GM19455 (cell line): ENCODE results near the gene SLC2A4RG.
"Not testable (repeated sequence)": the region's sequence is repeated elsewhere in the genome, so short reads cannot be mapped to it uniquely, and the experiment has no call there.

Experiments used
- ATAC-seq: cut with Tn5 transposase; IDR thresholded peaks from one replicate; pipeline ENCODE4 v1.9.1; 2021; ENCODE audit not compliant: unreplicated experiment

Gene SLC2A4RG

GRCh38 chr20:63775096-63775978 is 35.8 kb downstream of the SLC2A4RG start:
- ATAC-seq, result no peak

- not testable (repeated sequence) for ATAC-seq
Observed at GRCh38 chr20:63776875-63777274, 37.3 kb downstream of the SLC2A4RG start.

DNA sequence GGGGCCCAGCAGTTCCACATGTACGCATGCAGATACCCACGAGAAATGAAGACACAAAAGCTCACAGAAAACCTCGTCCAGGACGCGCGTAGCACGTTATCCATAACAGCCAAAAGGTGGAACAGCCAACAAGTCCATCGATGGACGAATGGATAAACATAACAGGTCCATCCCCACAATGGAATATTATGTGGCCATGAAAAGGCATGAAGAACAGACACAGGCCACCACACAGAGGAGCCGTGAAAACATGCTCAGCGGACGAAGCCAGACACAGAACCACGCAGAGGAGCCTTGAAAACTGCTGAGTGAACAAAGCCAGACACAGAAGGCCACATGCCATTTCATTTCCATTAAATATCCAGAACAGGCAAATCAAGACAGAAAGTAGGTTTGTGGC is 38.0 kb downstream of the SLC2A4RG start:
- ATAC-seq, result no peak

DNA sequence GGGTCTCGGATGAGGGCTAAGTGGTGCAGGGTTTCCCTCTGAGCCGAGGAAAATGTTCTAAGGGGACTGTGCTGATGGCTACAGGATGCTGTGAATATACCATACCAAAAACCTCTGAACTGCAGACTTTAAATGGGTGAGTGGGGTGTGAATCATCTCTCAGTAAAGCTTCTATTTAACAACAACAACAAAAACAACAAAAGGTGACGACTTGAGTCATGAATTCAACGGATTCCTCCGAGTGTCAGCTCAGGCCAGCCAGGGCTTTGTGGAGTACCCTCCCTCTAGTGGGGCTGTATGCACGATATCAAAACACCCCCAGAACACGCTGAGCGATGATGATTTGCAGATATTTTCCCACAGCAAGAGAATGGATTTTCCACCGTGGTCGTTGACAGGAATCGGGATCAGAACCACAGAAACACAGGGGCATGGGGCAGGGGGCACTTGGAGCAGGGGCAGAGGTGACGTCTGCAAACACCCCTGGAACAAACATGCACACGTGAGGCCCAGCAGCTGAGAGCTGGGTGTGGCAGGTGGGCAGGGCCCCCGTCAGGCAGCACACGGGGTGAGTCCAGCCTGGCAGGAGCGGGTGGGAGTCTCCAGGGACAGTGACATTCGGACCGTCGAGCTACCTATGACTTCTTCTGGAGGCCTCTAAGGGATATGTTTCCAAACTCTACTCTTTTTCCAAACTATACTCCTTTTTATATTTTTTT is 38.6 kb downstream of the SLC2A4RG start:
- ATAC-seq, result no peak

DNA sequence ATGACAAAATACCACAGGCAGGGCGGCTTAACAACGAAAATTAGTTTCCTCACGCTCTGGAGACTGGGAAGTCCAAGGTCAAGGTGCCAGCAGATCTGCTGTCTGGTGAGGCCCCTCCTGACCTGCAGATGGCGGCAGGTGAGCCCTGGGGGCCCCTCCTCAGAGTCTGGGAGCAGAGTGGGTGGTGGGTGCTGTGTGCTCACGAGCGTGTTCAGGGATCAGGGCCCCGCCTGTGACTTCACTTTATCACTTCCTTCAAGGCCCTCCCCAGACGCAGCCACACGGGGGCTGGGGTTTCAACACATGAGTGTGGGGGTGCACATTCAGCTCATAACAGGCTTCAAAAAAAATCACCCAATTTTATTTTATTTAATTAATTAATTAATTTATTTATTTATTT is 39.3 kb downstream of the SLC2A4RG start:
- no peak for ATAC-seq

DNA sequence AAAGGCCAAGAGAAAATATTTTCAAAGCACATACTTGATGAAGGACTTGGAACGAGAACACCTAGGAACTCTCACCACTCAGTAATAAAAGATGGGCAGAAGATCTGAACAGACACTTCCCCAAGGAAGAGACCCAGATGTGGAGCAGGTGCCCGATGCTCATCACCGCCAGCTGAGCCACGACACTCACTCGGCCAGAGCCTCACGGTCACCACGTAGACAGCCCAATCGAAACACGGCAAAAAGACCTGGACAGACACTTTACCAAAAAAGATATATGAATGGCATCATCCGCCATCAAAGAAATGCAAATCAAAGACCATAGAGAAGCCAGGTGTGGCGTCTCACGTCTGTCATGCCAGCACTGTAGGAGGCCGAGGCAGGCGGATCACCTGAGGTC is 41.6 kb downstream of the SLC2A4RG start:
- ATAC-seq, result no peak

GRCh38 chr20:63782051-63782471 is 42.5 kb downstream of the SLC2A4RG start:
- ATAC-seq, result no peak

DNA sequence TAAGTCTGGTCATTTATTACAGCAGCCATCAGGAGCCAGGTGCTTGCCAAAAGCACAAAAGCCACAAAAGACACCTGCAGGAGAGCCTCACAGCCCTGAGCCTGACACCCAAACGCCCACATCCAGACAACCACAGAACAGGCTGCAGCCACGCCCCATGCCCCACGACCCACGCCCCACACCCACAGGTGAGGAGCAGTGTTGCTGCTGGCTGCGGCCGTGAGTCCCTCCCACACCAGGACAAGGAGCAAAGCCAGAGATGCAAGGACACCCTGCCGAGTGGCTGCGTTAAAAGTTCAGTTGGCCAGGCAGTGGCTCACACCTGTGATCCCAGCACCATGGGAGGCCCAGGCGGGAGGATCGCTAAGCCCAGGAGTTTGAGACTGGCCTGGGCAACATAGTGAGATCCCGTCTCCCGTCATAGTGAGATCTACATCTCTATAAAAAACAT is 43.0 kb downstream of the SLC2A4RG start:
- no peak for ATAC-seq

DNA sequence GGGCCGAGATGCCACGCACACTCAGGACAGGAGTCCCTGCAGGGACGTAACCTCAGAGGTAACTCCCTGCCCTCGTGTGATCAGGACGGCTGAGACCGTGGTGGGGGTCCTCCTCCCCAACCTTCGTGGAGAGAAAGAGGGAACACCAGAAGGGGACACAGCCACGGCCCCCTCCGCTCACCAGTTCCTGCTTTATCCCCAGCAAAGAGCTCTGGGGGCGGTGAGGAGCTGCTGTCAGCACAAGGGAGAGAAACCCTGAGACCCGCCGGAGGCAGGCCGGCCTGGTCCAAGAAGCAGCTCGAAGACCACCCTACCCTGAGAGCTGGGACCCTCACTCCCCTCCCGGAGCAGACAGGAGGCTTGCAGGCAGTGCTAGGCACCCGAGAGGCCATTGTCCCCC is 44.4 kb downstream of the SLC2A4RG start:
- no peak for ATAC-seq

DNA sequence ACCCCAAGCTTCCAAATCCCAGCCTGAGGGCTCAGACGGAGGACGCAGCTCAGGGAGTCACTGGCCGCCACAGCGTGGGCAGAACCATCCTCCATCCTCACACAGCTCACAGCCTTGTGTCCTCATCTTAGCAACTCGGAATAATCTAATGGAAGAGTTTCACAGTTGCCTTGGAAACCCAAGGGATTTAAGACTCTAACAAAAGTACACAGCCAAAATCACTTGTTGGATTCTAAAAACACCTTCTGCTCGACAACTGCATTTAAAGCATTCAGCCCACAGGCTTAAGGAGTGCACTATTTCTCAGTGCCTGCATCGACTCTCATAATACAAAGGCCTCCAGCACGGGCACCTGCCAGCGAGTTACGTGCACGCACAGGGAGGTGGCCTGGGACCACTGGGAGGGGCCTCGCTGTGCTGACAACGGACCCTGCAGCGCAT is 46.1 kb downstream of the SLC2A4RG start:
- ATAC-seq, result no peak

DNA sequence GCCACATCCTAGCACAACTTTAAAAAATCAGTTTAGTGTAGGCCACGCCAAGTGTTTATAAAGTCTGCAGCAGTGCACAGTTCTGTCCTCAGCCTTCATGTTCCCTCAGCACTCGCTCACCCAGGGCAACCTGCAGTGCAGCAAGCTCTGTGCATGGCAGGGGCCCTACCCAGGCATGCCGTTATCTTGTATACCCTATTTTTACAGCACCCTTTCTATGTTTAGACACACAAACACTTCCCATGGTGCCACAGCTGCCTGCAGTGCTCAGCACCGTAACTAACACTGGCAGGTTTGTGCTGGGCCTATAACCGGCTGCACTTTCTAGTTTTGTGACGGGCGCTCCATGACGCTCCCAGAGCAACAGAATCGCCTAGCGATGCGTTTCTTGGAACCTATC is 47.7 kb downstream of the SLC2A4RG start:
- no peak for ATAC-seq

GRCh38 chr20:63787749-63788148 is 48.2 kb downstream of the SLC2A4RG start:
- ATAC-seq, result no peak

DNA sequence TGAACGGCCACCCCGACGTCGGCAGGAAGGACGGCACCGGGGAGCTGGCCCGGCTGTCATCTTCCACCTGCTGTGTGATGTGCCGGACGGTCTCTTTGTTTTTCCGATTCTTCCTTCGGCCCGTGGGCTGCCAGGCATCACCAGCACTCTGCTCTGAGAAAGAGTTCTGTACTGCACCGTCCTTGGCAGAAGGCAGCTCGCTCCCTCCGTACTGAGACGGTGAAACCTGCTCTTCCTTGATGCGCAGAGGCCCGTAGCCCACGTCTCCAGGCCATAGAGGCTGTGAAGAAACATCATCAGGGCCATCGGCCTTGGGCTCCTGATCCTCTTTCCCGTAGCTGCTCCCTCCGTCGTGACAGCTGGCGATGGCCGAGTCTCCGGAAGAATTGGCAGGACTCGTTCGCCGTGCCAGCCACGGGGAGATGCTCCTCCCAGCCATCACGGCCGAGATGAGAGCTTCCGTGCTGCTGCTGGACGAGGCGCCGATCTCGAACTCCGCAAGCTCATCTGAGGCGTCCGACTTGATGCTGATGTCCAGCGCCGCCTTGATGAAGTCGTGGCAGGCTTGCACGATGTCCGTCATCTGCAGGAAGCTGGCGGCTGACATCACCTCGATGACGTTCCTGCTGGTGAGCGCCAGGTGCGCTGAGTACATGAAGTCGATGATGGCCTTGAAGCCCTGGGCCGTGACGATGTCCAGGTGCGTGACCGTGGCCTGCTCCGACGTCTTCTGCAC is 50.4 kb downstream of the SLC2A4RG start:
- no peak for ATAC-seq

- no peak for ATAC-seq
Observed at GRCh38 chr20:63790572-63791168, 51.1 kb downstream of the SLC2A4RG start.

DNA sequence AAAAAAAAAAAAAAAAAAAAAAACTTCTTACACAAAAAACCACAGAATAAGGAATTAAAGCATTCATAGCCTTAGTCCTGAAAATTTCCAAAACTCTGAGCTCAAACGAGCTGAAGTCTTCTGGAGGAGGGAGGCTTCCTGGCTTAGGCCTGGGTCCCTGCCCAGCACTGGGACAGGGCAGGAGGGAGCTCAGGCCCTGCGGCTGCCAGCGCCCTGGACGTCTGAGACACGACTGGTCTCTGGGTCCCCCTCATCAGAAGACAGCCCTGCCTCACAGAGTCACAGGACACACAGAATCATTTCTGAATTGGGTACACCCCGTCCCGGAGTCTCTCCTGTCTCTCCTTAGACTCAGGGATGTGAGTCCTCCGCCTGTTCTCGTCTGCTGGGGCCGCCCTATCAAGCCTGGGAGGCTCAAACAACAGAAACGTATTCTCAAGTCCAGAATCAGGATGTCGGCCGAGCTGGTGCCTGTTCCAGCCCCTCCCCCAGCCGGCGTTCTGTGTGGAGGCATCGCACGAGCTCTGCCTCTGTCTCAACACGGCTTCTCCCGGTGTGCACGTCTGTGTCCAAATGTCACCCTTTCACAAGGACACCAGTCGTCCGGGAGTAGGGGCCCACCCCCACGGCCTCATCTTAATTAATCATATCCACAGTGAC is 52.1 kb downstream of the SLC2A4RG start:
- no peak for ATAC-seq

- ATAC-seq, result no peak
Observed at GRCh38 chr20:63792866-63793265, 53.3 kb downstream of the SLC2A4RG start.
